ENCODE data around the gene RBKS.

DNA sequence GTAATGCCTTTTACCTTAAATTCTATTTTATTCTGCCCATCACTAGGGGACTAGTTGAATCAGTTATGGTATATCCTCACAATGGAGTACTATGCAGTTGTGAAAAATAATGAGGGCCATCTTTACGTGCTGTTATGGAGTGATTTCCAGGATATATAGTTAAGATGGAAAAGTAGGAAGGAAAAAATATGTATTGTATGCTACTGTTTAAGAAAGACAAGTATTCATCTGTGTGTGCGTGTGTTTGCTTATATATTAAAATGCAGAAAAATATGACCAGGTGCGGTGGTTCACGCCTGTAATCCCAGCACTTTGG, 151.2 kb downstream of the RBKS start:
- TF ChIP-seq CTCF (conservative IDR thresholded peaks at IDR 0.05; ENCODE audit: low read depth, low read length) = no peak
- TF ChIP-seq EZH2 (IDR thresholded peaks at IDR 0.05; ENCODE audit: borderline replicate concordance, low read depth, low read length, poor library complexity, severe bottlenecking) = no peak

All from A673 (cell line).